ENCODE data around the gene AGPS. TPM values are rescaled to one million over a fixed set of nuclear protein-coding genes. Genes with fewer than 3 reads are reported as not detected.
"Not testable (repeated sequence)": the region's sequence is repeated elsewhere in the genome, so short reads cannot be mapped to it uniquely, and the experiment has no call there.

Gene AGPS
- total and polyA plus RNA-seq, 7 donors, result 13.1 to 37.5 (median 22.0) TPM

DNA sequence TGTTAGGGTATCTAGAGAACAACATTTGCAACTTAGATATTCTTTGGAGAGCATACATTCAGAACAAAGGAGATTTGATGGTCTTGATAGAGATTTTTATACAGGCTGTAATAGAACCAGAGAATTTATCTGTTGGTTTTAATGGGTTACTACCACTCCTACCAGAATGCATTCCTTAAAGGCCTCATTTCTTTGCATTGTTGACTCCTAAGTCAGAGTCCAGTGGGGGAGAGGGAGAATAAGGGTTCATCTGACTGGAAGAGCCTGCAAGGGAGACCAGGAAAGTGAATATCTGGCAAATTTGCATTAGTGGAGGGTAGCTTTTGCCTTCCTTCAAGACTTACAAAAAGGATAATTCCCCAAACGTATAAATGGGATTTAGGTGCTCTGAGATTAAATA, 29.7 kb downstream of the AGPS start:
- intact Hi-C loops (cut with DNase I), result no loop called here
- WGBS, 2 donors, result 86 to 89% methylated on average over 1 of the region's 1 CpG
- H3K9me3 ChIP-seq, result no peaks in the 10 kb centered on the region
- H3K36me3 ChIP-seq, result no peaks in the 10 kb centered on the region
- no peak overlapping the region for H3K27ac ChIP-seq
- H3K27me3 ChIP-seq, result no peaks in the 10 kb centered on the region
- H3K4me1 ChIP-seq, result peaks cover 0 to 36% (median 21%) of the 10 kb centered on the region in 4 donors
- TF ChIP-seq EP300 (IDR thresholded peaks at IDR 0.05) (no peak), POLR2A (IDR thresholded peaks at IDR 0.05) (no peak), POLR2AphosphoS5 (IDR thresholded peaks at IDR 0.05) (no peak)
- TF ChIP-seq, protein P1, sequence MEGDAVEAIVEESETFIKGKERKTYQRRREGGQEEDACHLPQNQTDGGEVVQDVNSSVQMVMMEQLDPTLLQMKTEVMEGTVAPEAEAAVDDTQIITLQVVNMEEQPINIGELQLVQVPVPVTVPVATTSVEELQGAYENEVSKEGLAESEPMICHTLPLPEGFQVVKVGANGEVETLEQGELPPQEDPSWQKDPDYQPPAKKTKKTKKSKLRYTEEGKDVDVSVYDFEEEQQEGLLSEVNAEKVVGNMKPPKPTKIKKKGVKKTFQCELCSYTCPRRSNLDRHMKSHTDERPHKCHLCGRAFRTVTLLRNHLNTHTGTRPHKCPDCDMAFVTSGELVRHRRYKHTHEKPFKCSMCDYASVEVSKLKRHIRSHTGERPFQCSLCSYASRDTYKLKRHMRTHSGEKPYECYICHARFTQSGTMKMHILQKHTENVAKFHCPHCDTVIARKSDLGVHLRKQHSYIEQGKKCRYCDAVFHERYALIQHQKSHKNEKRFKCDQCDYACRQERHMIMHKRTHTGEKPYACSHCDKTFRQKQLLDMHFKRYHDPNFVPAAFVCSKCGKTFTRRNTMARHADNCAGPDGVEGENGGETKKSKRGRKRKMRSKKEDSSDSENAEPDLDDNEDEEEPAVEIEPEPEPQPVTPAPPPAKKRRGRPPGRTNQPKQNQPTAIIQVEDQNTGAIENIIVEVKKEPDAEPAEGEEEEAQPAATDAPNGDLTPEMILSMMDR (IDR thresholded peaks at IDR 0.05), result no peak
- H3K4me3 ChIP-seq, result no peak overlapping the region
- no peak for DNase-seq

DNA sequence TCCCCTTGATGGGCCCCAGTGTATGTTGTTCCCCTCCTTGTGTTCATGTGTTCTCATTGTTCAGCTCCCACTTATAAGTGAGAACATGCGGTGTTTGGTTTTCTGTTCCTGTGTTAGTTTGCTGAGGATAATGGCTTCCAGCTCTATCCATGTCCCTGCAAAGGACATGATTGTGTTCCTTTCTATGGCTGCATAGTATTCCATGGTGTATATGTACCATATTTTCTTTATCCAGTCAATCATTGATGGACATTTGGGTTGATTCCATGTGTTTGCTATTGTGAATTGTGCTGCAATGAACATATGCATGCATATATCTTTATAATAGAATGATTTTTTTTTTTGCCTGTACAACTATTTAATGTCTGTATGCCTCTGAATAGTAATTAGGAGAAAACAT, 31.5 kb downstream of the AGPS start:
- WGBS, 2 donors, result 97% methylated on average over 1 of the region's 1 CpG
- H3K9me3 ChIP-seq; DNase-seq; H3K27me3 ChIP-seq; intact Hi-C loops (cut with DNase I); H3K27ac ChIP-seq; H3K4me3 ChIP-seq; H3K36me3 ChIP-seq: not testable (repeated sequence)
- peaks cover 0 to 17% (median 8%) of the 10 kb centered on the region in 4 donors for H3K4me1 ChIP-seq

DNA sequence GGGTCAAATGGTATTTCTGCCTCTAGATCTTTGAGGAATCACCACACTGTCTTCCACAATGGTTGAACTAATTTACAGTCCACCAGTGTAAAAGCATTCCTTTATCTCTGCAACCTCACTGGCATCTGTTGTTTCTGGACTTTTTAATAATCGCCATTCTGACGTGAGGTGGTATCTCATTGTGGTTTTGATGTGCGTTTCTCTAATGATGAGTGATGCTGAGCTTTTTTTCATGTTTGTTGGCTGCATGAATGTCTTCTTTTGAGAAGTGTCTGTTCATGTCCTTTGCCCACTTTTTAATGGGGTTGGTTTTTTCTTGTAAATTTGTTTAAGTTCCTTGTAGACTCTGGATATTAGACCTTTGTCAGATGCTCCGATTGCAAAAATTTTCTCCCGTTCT, 32.0 kb downstream of the AGPS start:
- H3K27me3 ChIP-seq; intact Hi-C loops (cut with DNase I); H3K27ac ChIP-seq; H3K9me3 ChIP-seq; H3K36me3 ChIP-seq; H3K4me3 ChIP-seq; DNase-seq: not testable (repeated sequence)
- WGBS, 2 donors, result 97 to 98% methylated on average over 5 of the region's 5 CpGs
- H3K4me1 ChIP-seq, result peaks cover 0 to 12% (median 3%) of the 10 kb centered on the region in 4 donors

DNA sequence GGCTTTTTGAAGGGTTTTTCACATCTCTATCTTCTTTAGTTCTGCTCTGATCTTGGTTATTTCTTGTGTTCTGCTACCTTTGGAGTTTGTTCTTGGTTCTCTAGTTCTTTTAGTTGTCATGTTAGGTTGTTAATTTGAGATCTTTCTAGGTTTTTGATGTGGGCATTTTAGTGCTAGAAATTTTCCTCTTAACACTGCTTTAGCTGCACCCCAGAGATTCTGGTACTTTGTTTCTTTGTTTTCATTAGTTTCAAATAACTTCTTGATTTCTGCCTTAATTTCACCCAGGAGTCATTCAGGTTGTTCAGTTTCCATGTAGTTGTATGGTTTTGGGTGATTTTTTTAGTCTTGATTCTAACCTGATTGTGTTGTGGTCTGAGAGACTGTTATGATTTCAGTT, 34.7 kb downstream of the AGPS start:
- TF ChIP-seq, protein P1 (IDR thresholded peaks at IDR 0.05), result no peak
- no peak for TF ChIP-seq POLR2A (IDR thresholded peaks at IDR 0.05)
- no peak for TF ChIP-seq EP300 (IDR thresholded peaks at IDR 0.05)
- TF ChIP-seq POLR2AphosphoS5 (IDR thresholded peaks at IDR 0.05), result no peak
- Histone ChIP-seq H3K4me3 (no peak overlapping the region), H3K9me3 (peaks cover 0 to 10% (median 4%) of the 10 kb centered on the region in 4 donors), H3K36me3 (no peaks in the 10 kb centered on the region), H3K4me1 (no peaks in the 10 kb centered on the region), H3K27me3 (no peaks in the 10 kb centered on the region), H3K27ac (no peak overlapping the region)
- intact Hi-C loops (cut with DNase I), result no loop called here
- DNase-seq, result no peak

DNA sequence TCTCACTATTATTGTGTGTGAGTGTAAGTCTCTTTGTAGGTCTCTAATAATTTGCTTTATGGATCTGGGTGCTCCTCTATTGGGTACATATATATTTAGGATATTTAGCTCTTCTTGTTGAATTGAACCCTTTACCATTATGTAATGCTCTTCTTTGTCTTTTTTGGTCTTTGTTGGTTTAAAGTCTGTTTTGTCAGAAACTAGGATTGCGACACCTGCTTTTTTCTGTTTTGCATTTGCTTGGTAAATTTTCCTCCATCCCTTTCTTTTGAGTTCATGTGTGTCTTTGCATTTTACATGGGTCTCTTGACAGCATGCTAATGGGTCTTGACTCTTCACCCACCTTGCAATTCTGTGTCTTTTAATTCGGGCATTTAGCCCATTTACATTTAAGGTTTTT, 35.4 kb downstream of the AGPS start:
- peaks cover 0 to 10% (median 4%) of the 10 kb centered on the region in 4 donors for H3K9me3 ChIP-seq
- intact Hi-C loops (cut with DNase I); H3K27ac ChIP-seq; H3K27me3 ChIP-seq; DNase-seq; H3K4me1 ChIP-seq; H3K36me3 ChIP-seq; H3K4me3 ChIP-seq: not testable (repeated sequence)
- WGBS, 2 donors, result 95 to 97% methylated on average over 2 of the region's 2 CpGs

DNA sequence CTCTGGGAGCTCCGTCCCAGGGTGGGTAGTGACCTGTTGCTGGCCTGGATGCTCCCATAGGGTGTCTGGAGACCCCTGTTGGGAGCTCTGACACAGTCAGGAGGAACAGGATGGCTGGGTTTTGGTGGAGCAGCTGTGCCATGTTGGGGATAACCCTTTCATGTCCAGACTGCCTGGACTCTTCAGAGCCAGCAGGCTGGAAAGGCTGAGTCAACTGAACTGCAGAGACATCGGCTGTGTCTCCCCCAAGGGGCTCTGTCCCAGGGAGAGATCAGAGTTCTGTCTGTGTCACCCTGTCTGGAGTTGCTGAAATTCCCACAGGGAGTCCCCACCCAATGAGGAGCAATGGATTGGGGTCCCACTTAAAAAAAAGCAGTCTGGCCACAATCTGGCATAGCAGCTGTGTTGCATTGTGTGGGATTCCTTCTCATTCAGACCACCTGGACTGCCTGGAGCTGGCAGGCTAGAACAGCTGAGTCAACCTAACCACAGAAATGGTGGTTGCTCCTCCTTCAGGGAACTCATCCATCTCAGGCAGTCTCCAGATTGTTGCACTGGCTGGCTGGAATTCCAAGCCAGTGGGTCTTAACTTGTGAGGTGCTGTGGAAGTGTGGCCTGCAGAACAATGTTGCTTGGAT, 37.2 kb downstream of the AGPS start:
- Histone ChIP-seq H3K27me3 (no peaks in the 10 kb centered on the region), H3K27ac (no peak overlapping the region), H3K4me3 (no peak overlapping the region), H3K9me3 (peaks cover 0 to 16% (median 9%) of the 10 kb centered on the region in 4 donors), H3K4me1 (no peaks in the 10 kb centered on the region), H3K36me3 (peaks cover 0 to 11% (median 0%) of the 10 kb centered on the region in 4 donors)
- TF ChIP-seq, protein P1 (IDR thresholded peaks at IDR 0.05), result no peak
- TF ChIP-seq EP300 (IDR thresholded peaks at IDR 0.05) (no peak), POLR2AphosphoS5 (IDR thresholded peaks at IDR 0.05) (no peak), POLR2A (IDR thresholded peaks at IDR 0.05) (no peak)
- no peak for DNase-seq
- 94% methylated on average over 2 of the region's 2 CpGs for WGBS, 2 donors
- intact Hi-C loops (cut with DNase I), result no loop called here
